NT2/D1 (cell line): ENCODE results near the gene PARD3.
"Not testable (repeated sequence)": the region's sequence is repeated elsewhere in the genome, so short reads cannot be mapped to it uniquely, and the experiment has no call there.

ENCODE experiments used
- DNase-seq: peaks from one replicate; pipeline ENCODE4 v3.0.0-alpha.2; 2011; ENCODE audit warnings: low read depth, low spot score
- H3K27me3 ChIP-seq: 2 replicates; pipeline ENCODE4 v1.6.0; 2011; ENCODE audit warnings: mild to moderate bottlenecking; ENCODE audit not compliant: insufficient read length, insufficient read depth
- H3K36me3 ChIP-seq: 2 replicates; pipeline ENCODE4 v1.6.1; 2011; ENCODE audit warnings: mild to moderate bottlenecking, low read length, mixed read lengths; ENCODE audit not compliant: insufficient read depth, insufficient read length
- H3K4me1 ChIP-seq: 2 replicates; pipeline ENCODE4 v1.5.1; 2011; ENCODE audit not compliant: insufficient read depth, insufficient read length
- H3K4me3 ChIP-seq: 2 replicates; pipeline ENCODE4 v1.5.1; 2011; ENCODE audit warnings: low read depth; ENCODE audit not compliant: insufficient read length
- H3K9ac ChIP-seq: 2 replicates; pipeline ENCODE4 v1.6.0; 2011; ENCODE audit warnings: low read depth; ENCODE audit not compliant: insufficient read length
- H3K9me3 ChIP-seq: 2 replicates; pipeline ENCODE4 v1.5.1; 2011; ENCODE audit warnings: mild to moderate bottlenecking, low read length; ENCODE audit not compliant: insufficient read depth
- SUZ12 ChIP-seq: IDR thresholded peaks from 2 replicates; pipeline ENCODE4 v1.6.1; 2011; ENCODE audit not compliant: insufficient read length, insufficient read depth; ENCODE audit errors: extremely low read depth
- YY1 ChIP-seq: IDR thresholded peaks from 2 replicates; pipeline ENCODE4 v1.6.1; 2011; ENCODE audit not compliant: insufficient read length, insufficient read depth
- ZNF274 ChIP-seq: IDR thresholded peaks from 2 replicates; pipeline ENCODE4 v1.6.1; 2011; ENCODE audit warnings: mild to moderate bottlenecking, low read depth, low read length

The PARD3 gene

GRCh38 chr10:34854147-34854601 is 39.1 kb upstream of the PARD3 start:
- TF ChIP-seq YY1 (no peak), SUZ12 (no peak), ZNF274 (no peak)
- Histone ChIP-seq H3K4me3 (no peak overlapping the region), H3K36me3 (no peaks in the 10 kb centered on the region)

DNA sequence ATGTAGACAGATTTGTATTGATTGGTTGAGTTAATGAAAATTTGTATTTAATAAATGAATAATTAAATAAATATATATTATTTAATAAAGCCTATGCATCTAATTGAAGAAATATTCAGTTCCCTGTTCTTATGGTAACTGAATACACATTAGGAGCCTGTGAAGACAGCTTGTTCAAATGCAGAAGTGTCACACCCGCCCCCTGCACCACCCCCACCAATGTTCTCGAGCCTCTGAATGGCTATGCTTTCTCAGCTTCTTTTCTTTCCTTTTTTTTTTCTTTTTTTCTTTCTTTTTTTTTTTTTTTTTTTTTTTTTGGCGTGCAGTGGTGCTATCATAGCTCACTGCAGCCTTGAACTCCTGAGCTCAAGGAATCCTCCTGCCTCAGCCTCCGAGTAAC is 38.3 kb upstream of the PARD3 start:
- DNase-seq: no peak
- H3K27me3 ChIP-seq: no peaks in the 10 kb centered on the region
- H3K9ac ChIP-seq: no peak overlapping the region

More at GRCh38 chr10:34854147-34854601, 39.1 kb upstream of the PARD3 start:
- Histone ChIP-seq H3K27me3 (no peaks in the 10 kb centered on the region), H3K4me1 (no peaks in the 10 kb centered on the region), H3K9me3 (no peaks in the 10 kb centered on the region), H3K9ac (no peak overlapping the region)
- no peak for DNase-seq

DNA sequence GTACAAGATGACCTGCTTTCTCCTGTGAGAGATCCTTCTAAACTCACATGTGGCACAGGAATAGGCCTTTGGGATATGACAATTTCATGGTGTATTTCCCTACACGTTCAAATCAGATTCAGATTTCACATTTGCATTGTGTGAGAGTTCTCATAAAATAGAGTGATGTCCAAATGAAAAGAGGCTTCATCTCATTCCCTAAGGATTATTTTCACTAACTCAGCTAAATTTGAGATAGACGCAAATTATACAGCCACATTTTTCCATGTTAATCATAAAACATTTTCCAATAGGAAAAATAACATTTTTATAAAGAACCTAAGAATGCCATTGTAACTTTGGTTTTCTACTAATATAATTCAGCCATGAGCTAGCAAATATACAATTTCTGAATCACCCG is 35.5 kb upstream of the PARD3 start:
- Histone ChIP-seq H3K27me3 (no peaks in the 10 kb centered on the region), H3K4me1 (no peaks in the 10 kb centered on the region), H3K4me3 (no peak overlapping the region), H3K9me3 (no peaks in the 10 kb centered on the region), H3K9ac (no peak overlapping the region), H3K36me3 (no peaks in the 10 kb centered on the region)
- TF ChIP-seq ZNF274 (no peak), YY1 (no peak), SUZ12 (no peak)
- DNase-seq: no peak

More for the DNA sequence above, 38.3 kb upstream of the PARD3 start:
- H3K4me3 ChIP-seq: no peak overlapping the region
- H3K9me3 ChIP-seq: no peaks in the 10 kb centered on the region
- TF ChIP-seq SUZ12 (no peak), YY1 (no peak), ZNF274 (no peak)
- H3K36me3 ChIP-seq: no peaks in the 10 kb centered on the region
- H3K4me1 ChIP-seq: no peaks in the 10 kb centered on the region

GRCh38 chr10:34850036-34850435 is 34.9 kb upstream of the PARD3 start:
- no peaks in the 10 kb centered on the region for H3K36me3 ChIP-seq
- H3K9me3 ChIP-seq: no peaks in the 10 kb centered on the region
- H3K9ac ChIP-seq: no peak overlapping the region
- TF ChIP-seq SUZ12: no peak
- no peak for TF ChIP-seq YY1
- TF ChIP-seq ZNF274: no peak
- no peak overlapping the region for H3K4me3 ChIP-seq
- no peaks in the 10 kb centered on the region for H3K4me1 ChIP-seq
- DNase-seq: no peak
- H3K27me3 ChIP-seq: no peaks in the 10 kb centered on the region

GRCh38 chr10:34845070-34845469 is 30.0 kb upstream of the PARD3 start:
- Histone ChIP-seq H3K9me3 (no peaks in the 10 kb centered on the region), H3K36me3 (no peaks in the 10 kb centered on the region), H3K9ac (no peak overlapping the region), H3K4me3 (no peak overlapping the region), H3K4me1 (no peaks in the 10 kb centered on the region), H3K27me3 (no peaks in the 10 kb centered on the region)
- no peak for TF ChIP-seq ZNF274
- no peak for TF ChIP-seq YY1
- no peak for TF ChIP-seq SUZ12
- DNase-seq: no peak

GRCh38 chr10:34844448-34844847 is 29.4 kb upstream of the PARD3 start:
- no peaks in the 10 kb centered on the region for H3K27me3 ChIP-seq
- TF ChIP-seq YY1 (no peak), ZNF274 (no peak), SUZ12 (no peak)

DNA sequence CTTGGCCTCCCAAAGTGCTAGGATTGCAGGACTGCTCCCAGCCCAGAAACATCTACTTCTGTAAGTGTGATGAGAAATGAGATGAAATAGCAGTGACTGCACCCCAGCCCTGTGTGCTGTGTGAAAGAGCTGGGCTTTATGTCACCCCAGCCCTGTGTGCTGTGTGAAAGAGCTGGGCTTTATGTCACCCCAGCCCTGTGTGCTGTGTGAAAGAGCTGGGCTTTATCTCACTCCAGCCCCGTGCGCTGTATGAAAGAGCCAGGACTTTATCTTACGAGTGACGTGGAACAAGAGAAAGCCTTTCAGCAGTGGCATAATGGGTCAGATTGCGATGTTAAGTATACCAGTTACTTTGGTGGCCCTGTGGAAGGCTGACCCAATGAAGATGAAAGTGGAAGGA is 28.4 kb upstream of the PARD3 start:
- H3K36me3 ChIP-seq, DNase-seq, H3K4me3 ChIP-seq, H3K4me1 ChIP-seq, H3K9ac ChIP-seq, H3K27me3 ChIP-seq, H3K9me3 ChIP-seq: not testable (repeated sequence)

More at GRCh38 chr10:34844448-34844847, 29.4 kb upstream of the PARD3 start:
- H3K4me1 ChIP-seq: no peaks in the 10 kb centered on the region
- no peaks in the 10 kb centered on the region for H3K9me3 ChIP-seq
- no peaks in the 10 kb centered on the region for H3K36me3 ChIP-seq
- H3K9ac ChIP-seq: no peak overlapping the region
- DNase-seq: no peak
- no peak overlapping the region for H3K4me3 ChIP-seq
